Thyroid gland (tissue), 4 donors: ENCODE results near the gene HCLS1.

Experiments
- POLR2A ChIP-seq, 2 donors: fragments of 450-650 bp; IDR thresholded peaks; one replicate each; pipeline ENCODE4 v1.6.1; 2017; ENCODE audit warnings: antibody characterized with exemption in 2 of 2, mild to moderate bottlenecking in 2 of 2, moderate library complexity in 1 of 2
- TF ChIP-seq, protein P1 (sequence below), 6 experiments: fragments of 200-600 bp in 3 of 6; fragments of 450-650 bp in 3 of 6; sonication (generic) in 3 of 6; IDR thresholded peaks; one replicate each; pipeline ENCODE4 v1.5.1; 2016 to 2019; ENCODE audit warnings: antibody characterized with exemption in 6 of 6, mild to moderate bottlenecking in 2 of 6, inconsistent platforms in 1 of 6, moderate library complexity in 1 of 6

DNA sequence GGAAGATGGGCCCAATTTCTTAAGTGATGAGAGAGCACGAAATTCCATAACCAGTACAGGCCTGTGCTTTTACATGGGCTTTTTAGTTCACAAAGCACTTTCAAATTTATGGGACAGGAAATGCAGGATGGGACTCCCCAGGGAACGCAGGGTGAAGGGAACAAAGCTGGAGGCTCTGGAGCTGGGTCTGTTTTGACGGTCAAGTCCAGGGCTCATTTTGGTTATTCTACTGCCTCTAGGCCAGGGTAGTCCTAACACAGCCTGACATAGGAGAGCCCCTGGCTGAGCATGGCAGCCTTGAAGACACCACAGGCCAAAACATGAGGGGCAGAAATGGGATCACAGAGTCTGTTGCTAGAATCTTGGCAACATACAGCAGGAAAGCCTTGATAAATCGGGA lies 33.5 kb downstream of the HCLS1 start:
- no peak for TF ChIP-seq POLR2A (IDR thresholded peaks at IDR 0.05)
- TF ChIP-seq, protein P1, sequence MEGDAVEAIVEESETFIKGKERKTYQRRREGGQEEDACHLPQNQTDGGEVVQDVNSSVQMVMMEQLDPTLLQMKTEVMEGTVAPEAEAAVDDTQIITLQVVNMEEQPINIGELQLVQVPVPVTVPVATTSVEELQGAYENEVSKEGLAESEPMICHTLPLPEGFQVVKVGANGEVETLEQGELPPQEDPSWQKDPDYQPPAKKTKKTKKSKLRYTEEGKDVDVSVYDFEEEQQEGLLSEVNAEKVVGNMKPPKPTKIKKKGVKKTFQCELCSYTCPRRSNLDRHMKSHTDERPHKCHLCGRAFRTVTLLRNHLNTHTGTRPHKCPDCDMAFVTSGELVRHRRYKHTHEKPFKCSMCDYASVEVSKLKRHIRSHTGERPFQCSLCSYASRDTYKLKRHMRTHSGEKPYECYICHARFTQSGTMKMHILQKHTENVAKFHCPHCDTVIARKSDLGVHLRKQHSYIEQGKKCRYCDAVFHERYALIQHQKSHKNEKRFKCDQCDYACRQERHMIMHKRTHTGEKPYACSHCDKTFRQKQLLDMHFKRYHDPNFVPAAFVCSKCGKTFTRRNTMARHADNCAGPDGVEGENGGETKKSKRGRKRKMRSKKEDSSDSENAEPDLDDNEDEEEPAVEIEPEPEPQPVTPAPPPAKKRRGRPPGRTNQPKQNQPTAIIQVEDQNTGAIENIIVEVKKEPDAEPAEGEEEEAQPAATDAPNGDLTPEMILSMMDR (IDR thresholded peaks at IDR 0.05): no peak
